ENCODE data around the gene ANXA11.
"Not testable (repeated sequence)": the region's sequence is repeated elsewhere in the genome, so short reads cannot be mapped to it uniquely, and the experiment has no call there.

The ANXA11 gene

DNA sequence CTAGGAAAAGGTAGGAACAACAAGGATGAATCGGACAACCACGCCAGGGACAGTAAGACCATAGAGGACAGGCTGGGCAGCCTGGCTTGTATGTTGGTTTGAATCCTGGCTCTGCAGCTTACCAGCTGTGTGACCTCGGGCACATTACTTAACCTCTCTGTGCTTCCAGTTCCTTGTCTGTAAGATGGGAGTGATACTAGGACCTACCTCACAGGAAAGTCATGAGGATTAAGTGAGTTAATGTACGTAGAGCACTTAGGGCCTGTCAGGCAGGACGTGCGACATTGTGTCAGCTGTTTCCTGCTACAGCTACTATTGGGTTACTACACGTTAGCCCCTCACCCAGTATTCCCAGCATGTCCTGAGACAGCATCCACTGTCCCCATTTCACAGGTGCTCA lies 40.7 kb downstream of the ANXA11 start:
- no peak for DNase-seq

DNA sequence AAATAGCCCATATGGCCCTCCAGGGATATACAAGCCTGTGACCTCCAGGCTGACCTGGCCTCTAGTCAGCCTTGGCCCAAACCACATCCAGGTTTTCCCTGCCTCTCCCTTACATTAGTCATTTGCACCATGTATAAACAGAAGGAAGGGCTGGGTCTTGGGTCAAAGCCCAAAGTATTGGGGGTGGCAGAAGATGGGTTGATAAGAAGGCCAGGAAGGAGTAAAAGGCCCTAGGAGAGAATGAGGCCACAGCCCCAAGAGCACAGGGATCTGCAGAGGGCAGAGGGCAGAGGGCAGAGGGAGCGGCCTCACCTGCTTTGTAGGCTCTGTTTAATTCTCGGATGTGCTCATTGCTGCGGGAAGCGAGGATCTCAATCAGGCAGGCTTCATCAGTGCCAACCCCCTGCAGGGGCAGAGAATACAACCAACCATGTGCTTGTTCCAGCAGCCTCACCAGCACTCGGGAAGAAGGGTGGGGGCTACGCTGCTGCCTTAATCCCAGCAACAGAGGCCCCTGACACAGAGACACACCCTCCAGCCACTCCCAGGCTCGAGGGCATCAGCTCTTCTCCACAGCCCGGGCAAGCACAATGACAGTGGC lies 41.5 kb downstream of the ANXA11 start:
- no peak for DNase-seq

DNA sequence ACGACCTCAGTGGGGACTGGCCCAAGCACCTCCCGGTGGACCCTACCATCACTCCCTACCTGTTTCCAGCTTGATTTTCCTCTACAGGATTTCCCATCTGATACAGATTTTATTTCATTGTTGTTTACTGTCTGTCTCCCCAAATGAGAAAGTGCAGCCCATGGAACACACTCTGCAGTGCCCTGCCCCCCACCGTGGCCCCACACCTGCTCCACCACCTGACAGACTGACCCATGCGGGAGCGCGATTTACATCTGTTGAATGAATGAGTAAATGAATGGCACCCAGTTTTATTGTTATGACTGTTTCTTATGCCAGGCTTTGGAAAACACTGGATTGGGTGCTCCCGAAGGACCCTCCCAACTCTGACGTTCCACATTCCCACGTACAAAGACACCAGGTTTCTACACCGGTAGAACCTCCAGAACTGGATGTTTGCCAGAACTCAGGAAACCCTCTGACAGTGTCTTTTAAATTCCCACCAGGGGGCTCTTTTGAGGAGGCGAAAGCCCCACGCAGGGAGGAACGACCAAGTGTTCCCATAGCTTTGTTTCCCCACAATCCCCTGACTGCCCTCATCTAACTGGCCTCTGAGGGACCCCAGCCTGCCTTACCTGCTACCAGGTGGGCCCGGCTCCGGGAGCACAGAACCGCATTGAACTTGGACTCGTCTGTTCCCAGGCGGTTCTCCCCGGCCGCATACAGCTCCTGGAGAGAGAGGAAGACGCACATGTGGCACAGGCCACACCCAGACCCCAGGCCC lies 43.8 kb downstream of the ANXA11 start:
- no peak for DNase-seq

DNA sequence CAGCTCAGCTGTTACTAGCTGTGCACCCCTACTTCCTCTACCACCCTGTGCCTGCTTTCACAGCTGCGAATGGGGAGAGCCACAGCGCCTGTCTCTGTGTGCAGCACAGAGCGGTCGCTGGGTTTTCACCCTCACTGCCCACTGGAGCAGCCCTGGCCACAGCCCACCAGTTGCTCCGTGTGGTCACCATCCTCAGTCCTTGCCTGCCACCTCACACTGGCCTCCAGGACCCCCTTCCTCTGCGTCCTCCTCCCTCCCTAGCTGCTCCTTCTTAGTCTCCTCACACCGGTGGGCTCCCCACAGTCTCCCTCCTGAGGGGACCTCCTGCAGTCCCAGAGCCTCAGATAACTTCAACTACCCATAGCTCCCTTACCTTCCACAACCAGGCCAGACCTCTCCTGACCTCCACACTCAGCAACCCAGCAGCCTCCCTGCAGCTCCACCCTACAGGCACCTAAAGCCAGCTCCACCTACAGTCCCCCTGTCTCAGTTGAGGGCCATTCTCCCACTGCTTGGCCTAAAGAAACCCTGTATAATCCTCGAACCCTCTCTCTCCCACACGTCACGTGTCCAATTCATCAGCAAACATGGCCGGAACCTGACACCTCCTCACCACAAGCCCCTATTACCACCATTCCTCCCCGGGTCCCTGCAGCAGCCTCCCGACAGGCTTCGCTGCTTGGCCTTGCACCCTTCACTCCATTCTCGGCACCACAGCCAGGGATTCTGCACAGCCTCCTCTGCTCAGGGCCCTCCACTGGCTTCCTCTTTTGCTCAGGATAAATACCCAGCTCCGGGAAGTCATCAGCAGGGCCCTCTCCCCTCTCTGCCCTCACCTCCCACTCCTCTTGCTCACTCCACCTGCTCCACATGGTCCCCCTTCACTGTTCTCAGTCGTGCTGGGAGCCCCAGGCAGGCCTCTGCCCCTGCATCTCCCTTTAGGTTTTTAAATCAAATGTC lies 44.7 kb downstream of the ANXA11 start:
- DNase-seq, result no peak

DNA sequence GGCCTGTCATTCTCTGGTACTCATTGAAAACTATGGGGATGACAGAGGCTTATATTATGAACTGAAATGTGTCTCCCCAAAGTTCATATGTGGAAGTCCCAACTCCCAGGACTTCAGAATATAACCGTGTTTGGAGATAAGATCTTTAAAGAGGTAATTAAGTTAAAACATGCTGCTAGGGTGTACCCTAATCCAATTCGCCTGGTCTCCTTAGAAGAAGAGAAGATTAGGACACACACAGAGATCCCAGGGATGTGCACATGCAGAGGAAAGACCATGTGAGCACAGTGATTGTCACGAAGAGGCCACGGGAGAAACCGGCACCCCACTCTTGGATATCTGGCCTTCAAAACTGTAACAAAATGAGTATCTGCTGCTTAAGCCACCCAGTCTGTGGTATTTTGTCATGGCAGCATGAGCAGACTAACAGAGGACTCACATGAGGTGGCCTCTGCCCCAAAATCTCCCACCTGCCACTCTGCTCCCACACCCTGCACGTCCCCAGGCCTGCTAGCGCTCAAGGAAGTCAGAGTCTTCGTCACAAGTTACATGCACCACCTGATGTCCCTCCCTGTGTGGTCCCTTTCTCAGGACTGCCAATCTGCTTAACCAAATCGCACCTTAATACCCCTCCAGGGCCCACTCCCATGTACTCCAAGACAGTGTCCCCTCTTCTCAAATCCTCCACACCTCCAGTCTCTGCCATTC lies 46.0 kb downstream of the ANXA11 start:
- no peak for DNase-seq

DNA sequence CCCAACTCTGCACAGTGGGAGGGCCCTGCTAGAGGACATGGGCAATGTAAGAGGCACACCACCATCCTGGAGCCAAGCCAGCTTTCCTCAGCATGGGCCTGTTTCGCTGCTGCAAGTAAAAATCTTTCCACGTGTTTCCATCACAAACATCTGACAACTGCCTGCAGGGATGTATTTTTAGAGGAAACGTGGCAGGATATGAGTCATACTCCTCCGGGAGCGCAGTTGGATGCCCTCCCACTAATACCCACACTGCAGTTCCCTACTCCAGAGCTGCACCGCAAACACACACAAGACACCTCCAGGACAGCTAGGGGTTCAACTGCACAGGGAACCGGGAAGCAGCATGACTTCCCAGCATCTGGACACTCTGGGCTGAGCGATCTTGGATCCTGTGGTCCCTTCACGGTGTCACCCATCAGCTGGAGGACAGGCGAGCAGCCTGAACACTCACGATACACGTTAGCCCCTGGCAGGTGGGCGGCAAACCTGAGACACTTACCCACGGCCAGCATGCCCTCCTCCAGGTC lies 46.7 kb downstream of the ANXA11 start:
- DNase-seq, result no peak

DNA sequence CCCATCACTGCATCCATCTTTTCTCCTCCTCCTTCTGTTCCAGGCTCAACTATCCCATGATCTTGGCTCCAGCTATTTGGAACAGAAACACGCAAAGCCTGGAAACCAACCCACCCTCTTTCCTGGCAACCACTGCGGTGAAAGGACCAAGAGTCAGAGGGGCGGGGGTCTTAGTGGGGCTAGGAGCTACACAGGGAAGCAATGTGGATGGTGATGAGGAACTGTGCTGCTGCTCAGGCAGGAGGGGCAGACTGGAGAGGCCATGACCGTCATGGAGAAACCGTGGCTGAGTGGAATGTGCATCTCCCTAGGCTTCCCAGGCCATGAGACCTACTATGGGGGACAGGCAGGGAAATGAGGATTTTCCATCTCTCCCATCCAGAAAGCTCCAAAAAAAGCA lies 47.2 kb downstream of the ANXA11 start:
- no peak for DNase-seq

DNA sequence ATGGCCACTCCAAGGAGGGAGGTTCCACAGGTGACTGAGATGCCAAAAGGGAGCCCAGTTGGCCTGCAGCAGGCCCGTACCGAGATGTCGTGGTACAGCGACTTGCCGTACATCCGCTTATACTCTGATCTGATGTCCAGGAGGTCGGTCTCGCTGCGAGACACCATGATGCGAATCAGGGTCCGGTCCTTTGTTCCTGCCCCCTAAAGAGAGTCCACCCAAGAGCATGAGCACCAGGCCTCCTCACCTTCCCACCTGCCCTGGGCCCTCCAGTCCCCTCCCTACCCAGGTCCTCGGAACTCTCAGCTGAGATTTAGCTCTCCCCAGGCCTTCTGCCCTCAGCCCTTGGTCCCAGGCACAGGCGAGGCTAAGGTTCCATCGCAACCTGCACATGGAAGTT lies 47.8 kb downstream of the ANXA11 start:
- no peak for DNase-seq

DNA sequence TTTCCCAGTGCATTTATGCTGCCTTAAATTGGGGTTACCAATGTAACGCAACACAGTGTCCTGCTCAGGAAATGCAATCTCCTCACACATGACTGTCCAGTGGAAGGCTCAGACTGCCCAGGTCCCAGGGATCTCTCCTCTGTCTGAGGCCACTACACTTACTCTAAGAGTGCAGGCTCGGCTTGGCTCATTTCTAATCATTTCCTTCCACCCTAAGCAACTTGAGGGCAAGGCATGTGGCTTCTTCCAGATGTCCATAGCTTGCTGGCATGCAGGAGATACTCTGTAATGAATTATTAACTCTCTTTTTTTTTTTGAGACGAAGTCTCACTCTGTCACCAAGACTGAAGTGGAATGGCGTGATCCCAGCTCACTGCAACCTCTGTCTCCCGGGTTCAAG lies 49.1 kb downstream of the ANXA11 start:
- DNase-seq, result no peak

DNA sequence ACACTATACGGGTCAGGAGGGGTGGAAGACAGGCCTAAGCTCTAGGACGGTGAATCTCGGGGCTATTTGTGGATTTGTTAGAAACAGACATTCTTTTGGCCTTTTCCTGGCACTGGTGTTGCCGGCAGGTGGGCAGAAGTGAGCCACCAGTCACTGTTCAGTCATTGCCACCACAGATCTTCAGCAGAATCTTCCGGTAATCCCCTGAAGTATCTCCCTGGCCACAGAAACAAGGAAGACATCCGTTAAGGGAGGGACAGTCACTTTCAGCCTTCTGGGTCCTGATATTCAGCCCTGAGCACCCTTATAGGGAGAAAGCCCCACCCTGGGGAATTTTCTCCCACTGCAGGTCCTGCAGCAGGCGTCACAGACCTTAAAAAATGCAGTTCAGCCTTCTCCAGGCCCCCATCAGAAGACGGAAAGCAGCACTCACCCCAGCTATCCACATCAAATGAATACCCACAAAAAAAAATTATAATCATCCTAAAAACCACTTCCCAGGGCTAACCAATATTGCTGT lies 49.6 kb downstream of the ANXA11 start:
- no peak for DNase-seq

DNA sequence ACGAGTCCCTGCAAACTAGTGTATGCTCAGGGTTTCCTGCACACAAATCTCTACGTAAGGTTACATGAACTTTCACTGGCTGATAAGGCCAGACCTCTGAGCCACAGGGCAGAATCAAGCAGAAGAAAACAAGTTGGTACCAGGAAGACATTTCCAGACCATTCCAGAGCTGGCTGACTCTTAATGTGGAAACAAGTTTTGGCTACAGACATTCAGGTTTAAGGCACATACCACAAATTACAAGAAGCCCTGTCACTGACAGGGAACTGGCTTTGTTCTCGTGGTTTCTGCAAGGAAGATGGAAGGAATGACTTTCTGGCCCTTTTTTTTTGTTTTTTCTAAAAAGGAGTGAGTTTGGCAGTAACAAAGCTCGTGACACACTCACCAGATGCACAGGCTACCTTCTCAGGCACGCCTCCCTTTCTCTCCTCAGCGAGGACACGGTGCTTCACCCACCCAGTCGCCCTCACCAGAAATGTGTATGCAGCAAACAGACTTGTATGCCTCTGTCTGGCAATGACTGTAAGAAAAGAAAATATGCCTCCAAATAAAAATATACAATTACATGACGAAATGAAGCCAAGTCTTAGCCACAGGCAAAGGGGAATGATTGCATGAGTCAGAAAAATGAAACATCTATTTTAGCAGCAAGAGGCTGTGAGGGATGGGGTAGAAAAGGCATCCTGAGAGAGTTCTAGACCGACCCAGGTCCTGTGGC lies 50.2 kb downstream of the ANXA11 start:
- DNase-seq, result no peak

DNA sequence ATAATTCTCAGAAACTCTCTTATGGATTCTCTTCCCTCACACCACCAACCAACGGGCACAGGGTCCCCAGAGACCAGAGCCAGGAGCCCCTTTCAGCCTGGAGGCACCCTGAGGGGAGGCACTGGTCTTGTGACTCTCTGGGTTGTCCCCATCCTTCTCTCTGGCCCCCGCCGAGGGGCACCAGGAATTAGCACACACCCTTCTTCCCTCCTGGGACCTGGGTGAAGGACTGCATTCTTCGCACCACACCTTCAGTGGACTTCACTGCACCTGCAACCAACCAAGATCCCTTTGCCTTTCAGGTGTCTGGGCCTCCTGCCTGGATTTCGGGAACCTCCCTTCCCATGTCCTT lies 50.7 kb downstream of the ANXA11 start:
- no peak for DNase-seq

DNA sequence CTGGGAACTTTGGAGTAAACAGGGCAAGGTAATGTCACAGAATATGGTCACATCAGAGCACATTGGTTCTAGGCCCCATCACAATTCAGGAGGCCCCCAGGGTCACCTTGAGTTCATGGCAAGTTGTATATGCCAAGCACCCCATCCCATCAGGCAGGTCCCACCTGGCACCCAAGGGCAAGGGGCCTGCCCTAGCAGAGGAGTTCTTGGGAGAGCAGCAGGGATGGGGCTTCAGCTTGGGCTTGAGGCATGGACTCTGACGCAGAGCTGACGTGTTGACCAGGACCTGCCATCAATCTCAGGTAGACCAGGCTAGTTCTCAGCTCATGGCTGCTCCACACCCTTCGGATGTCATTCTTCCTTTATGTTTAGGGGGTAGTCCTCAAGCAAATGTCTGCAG lies 51.9 kb downstream of the ANXA11 start:
- DNase-seq, result no peak

DNA sequence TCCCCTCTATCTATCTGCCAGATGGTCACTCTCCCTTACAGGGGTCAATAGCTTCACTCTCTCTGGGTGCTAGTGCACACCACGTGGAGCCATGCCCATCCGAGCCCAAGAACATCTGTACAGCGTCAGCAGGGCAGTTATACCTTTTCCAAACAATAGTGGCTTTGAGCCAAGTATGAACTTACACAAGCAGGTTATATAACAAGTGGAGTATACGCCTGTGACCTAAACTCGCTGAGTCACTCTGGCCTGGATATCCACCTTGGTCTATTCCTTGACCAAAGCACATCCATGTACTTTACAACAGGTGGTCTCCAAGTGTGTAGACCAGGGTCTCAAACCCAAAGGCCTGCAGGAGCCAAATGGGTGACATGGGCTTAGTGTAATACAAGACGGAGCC lies 52.5 kb downstream of the ANXA11 start:
- no peak for DNase-seq

DNA sequence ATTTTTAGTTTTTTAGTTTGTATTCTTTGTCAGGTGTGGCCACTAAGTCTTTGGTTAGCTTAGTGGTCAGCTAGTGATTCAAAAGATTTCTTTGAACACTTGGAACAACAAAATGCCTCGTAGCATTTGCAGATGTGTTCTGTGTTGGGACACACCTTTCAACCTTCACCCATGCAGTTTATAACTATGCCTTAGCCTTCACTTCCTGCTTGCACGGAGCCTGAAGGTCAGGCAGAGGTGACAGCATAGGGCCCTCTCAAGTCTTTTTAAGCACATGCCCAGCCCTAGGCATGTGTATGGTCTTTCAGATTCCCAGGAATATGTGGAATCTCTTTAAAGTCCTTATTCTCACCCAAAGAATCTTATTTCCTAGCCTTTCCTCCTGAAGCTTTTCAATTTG lies 55.2 kb downstream of the ANXA11 start:
- DNase-seq, result no peak

DNA sequence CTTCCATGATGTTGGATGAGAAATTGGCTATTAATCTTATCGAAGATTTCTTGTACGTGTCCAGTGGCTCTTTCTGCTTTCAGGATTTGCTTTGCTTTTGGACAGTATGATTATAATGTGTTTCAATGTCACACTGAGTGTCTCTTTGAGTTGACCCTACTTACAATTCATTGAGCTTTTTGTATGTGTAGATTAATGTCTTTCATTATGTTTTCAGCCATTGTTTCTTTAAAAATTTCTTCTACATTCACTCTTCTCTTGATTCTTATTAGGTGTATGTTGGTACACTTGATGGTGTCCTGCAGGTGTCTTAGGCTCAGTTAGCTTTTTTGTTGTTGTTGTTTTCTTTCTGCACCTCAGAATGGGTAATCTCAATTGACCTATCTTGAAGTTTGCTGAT lies 56.2 kb downstream of the ANXA11 start:
- no peak for DNase-seq

DNA sequence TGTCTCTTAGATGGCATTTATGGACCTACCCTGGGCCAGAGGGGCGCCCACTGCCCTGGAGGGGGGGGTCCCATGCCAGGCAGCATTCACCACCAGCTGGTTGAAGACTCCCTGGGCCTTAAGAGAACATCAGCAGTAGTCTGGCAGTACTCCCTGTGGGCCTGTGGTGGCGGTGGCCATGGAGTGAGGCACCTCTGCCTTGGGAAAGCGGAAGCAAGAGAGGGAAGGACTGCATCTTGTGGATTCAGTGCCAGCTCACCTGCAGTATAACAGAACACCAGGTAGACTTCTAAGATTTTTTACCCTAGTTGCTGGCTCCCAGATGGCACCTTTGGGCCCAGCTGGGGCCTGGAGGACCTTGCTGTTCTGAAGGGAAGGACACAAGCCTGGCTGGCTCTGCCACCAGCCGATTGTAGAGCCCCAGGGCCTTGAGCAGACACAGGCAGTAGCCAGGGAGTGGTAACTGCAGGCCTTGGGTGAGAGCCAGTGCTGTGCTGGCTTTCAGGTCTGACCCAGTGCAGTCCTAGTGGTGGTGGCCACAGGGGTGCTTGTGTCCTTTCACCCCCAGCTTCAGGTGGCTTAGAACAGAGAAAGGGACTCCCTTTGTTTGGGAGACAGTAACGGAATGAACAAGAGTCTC lies 57.1 kb downstream of the ANXA11 start:
- DNase-seq, result no peak

DNA sequence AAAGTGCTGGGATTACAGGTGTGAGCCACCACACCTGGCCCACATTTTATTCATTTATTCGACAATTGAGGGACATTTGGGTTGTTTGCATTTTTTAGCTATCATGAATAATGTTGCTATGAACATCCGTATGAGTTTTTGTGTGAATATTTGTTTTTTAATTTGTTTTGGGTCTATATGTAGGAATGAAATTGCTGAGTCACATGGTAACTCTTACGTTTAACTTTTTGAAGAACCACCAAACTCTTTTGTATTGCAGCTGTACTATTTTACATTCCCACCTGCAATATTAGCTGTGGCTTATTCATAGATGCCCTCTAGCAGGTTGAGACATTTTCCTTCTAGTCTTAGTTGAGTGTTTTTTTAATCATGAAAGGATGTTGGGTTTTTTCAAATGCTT lies 58.4 kb downstream of the ANXA11 start:
- no peak for DNase-seq

DNA sequence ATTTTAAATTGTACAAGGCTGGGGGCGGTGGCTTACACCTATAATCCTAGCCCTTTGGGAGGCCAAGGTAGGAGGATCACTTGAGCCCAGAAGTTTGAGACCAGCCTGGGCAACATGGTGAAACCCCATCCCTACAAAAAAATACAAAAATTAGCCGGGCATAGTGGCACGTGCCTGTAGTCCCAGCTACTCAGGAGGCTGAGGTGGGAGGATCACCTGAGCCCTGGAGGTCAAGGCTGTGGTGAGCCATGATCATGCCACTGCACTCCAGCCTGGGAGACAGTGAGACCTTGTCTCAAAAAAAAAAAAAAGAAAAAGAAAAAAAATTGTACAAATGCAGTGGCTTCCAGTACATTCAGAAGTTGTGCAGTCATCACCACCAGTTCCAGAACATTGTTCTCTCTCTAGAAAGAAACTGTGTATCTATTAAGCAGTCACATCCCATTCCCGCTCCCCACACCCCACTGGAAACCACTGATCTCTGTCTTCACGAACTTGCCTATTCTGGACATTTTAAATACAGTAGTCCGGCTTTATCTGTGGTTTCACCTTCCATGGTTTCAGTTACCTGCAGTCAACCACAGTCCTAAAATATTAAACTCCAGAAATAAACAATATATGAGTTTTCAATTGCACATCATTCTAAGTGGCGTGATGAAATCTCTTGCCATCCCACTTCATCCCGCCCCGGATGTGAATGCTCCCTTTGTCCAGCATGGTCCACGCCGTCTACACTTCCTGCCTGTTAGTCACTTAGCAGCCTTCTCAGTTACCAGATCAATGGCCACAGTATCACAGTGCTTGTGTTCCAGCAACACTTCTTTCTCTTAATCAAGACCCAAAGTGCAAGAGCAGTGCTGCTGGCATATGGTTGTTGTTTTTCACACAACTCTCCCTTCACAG lies 59.7 kb downstream of the ANXA11 start:
- not testable (repeated sequence) for DNase-seq

DNA sequence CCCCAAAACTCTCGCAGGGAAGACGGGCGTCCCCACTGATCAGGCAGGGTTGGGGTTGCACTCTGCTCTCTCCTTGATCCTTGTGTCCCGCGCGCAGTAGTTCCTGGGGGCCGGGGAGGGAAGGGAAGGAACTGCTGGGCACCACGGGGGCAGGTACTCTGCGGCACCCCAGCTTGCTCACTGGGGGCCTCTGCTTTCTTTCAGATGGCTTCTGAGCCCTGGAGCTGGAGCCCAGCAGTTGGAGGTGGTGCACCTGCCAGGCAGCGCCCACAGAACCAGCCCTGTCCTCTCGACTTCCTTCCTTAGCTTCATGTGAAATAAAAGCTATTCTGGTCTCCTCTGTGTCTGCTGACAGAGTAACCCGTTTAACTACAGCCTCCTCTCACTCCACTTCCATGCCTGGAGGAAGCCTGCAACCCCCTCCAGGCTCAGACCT lies 60.6 kb downstream of the ANXA11 start:
- no peak for DNase-seq

All from activated T-cell treated with anti-CD3 and anti-CD28 coated beads for 4 hours (primary cell).